Measurements from ENCODE around the gene CLSTN2. TPM values are rescaled to one million over a fixed set of nuclear protein-coding genes. Genes with fewer than 3 reads are reported as not detected.

Gene CLSTN2
- total RNA-seq, 1 donor from 2014 or later, result 0.17 TPM

DNA sequence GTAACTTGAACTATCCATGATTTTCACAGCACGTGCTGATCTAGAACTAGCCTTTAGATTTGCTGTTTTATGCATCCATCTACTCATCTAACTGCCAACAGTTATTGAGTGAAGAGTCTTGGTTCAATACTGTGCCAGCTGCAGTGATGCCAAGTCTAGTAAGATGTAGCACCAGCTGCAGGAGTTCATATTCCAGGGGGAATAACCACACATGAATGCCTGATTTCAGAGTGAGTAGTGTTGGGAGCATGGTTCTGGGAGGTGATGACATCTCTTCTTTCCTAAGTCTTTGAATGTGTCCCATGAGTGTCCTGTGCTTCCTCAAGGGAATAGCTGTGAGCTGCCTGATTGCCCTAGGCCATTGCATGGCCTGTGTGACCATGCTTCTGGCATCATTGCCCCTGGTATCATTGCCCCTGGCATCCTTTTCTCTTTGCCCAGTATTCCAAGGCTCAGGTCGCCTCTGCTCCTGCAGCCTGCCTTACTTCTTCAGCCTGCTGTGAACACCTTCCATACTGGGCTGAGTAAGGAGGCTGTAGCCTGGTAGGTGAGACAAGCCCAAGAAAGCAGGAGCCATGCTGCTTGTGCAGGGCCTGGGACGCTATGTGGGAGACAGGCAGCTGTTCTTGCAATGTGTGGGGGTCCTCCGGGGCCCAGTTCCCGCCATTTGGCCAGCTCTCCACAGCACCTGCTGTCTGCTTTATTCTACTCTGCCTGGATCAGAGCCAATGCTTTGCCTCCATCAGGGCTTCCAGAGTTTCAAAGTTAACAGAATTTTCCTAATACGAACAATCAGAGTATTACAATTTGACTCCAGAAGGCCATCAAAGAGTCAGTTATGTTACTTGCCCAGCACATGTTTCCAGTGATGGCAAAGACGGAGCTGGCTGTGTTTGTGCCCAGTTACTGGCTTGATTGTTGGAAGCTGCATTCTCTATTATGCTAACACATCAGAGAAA, 73.2 kb downstream of the CLSTN2 start:
- no peak for DNase-seq

GRCh38 chr3:140010391-140010790, 75.4 kb downstream of the CLSTN2 start:
- DNase-seq, result no peak

DNA sequence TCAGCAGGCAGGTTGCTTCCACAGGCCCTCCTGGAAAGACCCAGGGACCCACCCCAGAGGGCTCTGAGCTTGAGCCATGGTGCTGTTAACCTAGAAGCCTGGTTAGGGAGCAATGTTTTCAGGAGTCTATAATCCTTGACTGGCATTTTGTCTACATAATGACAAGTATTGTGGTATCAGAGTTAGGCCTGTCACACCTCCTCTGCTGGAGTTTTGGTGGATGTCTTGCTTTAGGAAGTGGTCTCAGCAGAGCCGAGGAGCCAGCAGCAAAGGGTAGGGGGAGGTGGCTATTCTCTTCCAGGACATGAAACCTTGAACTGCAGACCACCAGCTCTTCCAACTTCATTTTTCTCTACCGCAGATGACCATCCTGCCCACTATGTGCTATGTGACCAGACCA, 76.1 kb downstream of the CLSTN2 start:
- no peak for DNase-seq

- DNase-seq, result no peak
Observed at GRCh38 chr3:140011611-140012277, 76.8 kb downstream of the CLSTN2 start.

- DNase-seq, result no peak
Observed at GRCh38 chr3:140013220-140013619, 78.2 kb downstream of the CLSTN2 start.

DNA sequence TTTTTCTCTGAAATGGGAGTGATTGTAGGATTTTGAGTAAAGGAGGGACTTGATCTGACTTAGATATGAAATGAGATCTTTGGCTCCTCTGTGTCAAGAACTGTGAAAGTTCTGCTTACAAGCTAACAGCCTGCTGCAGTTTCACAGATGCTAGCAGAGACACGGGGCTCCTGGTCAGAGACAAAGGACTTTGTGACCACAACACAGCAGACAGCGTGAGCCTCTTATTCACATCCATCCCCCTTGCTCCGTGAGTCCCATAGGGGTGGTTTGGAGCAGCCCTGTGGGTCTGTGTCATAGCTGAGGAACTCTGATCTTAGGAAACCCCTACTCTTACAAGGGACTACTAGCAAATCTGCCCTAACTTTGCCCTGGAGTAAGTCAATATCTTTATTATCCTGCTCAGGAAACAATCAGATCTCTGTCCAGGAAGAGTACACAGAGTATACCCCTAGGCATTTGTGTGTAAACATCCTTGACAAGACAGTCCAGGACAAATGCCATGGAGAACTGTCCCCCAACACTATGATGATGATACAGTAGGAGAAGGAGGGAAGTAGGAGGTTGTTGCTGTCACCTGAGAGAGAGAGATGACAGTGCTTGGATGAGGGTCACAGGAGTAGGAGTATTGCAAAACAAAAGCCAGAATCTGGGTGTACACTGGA, 80.0 kb downstream of the CLSTN2 start:
- no peak for DNase-seq

DNA sequence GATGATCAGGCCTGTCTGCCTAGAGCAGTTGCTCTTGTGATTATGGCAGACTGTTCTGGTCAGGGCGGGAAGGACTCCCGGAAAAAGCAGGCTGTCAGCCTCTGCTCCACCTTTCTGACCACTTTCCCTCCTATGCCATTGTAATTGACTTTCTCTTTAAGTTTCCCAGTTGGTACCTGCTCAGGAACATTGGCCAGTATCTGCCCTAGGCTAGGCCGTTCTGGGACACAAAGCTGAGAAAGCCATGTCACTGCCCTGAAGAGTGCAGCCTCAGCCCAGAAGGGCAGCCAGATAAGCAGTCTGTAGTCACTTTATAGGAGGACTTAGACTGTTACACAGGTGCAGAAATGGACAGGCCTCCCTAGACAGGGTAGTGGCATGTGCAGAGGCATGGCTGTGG, 80.8 kb downstream of the CLSTN2 start:
- no peak for DNase-seq

DNA sequence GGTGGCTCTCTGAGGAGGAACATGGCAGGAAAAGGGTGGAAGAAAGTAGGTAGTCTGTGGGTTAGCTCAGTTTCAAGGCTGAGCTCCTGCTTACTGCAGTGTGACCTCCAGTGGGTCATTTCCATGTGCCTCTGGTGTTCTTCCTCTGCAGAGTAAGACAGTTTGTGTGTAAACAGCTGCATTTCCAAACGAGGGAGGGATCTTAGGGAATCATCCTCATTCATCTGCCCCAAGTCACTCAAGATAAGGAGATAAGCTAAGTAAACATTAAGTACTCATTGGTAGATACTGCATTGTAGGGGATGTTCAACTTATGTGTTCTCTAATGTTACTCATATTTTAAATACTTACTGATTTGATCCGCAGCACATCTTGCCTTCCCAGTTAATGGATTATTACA, 83.6 kb downstream of the CLSTN2 start:
- DNase-seq, result no peak

- DNase-seq, result no peak
Observed at GRCh38 chr3:140019946-140020345, 85.0 kb downstream of the CLSTN2 start.

- no peak for DNase-seq
Observed at GRCh38 chr3:140020541-140020940, 85.6 kb downstream of the CLSTN2 start.

GRCh38 chr3:140021269-140021668, 86.3 kb downstream of the CLSTN2 start:
- DNase-seq, result no peak

DNA sequence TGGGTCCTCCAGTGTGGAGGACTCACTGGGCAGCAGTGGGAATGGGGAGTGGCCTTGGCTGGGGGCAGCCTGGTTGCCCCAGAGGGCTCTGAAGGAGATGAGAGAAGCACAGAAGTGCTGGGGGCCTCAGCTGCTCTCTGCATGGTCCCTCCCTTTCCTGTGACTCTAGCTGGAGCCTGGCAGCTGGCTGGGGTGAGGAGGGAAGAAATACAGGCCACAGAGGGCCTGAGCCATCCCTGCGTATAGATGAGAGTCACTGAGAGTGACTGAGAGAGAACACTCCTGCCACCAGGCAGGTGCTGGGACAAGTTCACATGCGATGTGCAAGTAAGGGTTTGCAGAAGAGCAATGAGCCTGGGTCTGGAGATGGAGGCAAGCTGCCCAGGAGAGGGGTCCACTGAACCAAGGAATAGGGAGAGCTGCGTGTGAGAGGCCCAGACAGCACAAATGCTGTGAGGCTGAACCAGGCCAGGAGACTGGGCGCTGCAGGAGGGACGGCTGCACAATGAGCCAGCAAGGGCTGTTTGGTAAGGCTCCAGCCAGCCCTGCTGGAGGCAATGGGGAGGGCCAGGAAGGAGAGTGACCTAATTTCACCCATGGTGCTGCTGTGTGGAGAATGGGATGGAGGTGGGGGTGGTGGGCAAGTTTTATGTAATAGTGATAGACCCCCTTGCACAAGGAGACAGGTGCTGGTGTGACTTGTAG, 87.2 kb downstream of the CLSTN2 start:
- no peak for DNase-seq

DNA sequence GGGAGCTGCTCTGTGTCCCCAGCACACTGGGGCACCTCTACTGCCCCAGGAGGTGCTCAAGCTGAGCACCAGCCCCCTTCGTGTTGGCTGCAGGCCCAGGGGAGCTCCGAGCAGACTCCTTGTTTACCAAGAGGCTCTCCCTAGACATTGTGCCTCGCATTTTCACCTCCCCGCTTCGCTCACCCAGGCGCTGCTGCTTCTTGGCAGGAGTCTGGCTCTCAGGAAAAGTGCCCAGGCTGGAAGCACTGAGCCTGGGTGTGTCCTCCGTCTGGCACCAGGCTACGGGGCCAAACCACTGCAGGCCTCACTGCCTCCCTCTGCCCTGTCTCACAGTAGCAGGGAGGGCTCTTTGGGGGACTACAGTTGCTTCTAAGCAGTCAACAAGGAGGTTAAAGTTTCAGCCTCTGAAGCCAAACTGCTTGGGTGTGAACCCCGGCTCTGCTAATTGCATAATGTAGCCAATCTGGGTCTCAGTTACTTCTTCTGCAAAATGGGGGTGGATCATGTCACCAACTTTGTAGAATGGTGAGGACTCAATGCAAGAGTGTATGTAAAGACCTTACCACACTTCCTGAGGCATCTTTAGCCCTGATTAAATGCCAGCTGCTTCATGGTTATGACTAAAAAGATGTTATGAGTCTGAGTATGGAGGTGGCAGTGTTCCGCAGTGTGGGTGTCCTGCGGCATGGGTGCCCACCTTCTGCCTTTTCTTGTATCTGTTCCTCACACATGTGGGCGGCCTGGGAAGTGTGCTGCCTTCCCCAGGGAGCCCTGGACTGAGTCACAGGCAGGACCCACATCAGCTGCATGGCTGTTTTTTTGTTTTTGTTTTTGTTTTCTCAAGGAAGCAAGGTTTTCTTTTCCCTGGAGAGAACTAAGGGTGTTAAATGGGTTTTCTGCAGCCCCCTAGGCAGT, 88.9 kb downstream of the CLSTN2 start:
- no peak for DNase-seq

- DNase-seq, result no peak
Observed at GRCh38 chr3:140031170-140031569, 96.2 kb downstream of the CLSTN2 start.

GRCh38 chr3:140034058-140034457, 99.1 kb downstream of the CLSTN2 start:
- no peak for DNase-seq

GRCh38 chr3:140035871-140036270, 100.9 kb downstream of the CLSTN2 start:
- DNase-seq, result no peak

DNA sequence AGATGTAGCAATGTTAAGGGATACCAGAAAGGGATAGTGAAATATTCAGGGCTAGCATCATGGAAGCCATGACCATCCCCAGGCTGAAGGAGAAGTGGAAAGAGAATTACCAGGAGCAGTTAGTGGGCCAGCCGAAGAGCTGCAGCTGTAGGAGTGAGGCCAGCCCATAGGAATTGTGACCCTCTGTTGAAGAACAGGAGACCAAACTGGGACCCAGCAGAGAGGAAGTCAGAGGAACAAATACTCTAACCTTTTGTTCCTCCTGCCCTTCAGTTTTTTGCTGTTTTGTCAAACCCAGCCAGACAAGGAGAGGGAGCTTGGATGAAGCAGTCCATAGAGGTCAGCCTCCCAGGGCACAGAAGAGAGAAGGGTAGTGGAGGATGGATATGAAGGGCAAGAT, 115.4 kb downstream of the CLSTN2 start:
- DNase-seq, result no peak

GRCh38 chr3:140051019-140051957, 116.3 kb downstream of the CLSTN2 start:
- DNase-seq, result no peak

- no peak for DNase-seq
Observed at GRCh38 chr3:140052771-140053702, 118.1 kb downstream of the CLSTN2 start.

Data from dermis blood vessel endothelial cell (primary cell).